ENCODE data around the gene ATXN10. TPM values are rescaled to one million over a fixed set of nuclear protein-coding genes. Genes with fewer than 3 reads are reported as not detected.

ATXN10 gene
- total and polyA plus RNA-seq, 2 of the 8 experiments (the other 6 are each of a cell fraction or from before 2014, with no cell fraction given): 134 to 210 TPM

GRCh38 chr22:45684752-45685574 lies 13.3 kb downstream of the ATXN10 start:
- Histone ChIP-seq H4K8ac (ENCODE audit: extremely low read depth, insufficient read depth, low read length) (no peak overlapping the region), H3K27ac (ENCODE audit: low read depth, low read length) (no peak overlapping the region)
- 84% methylated on average over 5 of the region's 5 CpGs; no CpG with 5 or more reads in 1 of the 2 experiments for WGBS, 2 experiments (ENCODE audit: extremely low coverage in 1 of 2, insufficient coverage in 1 of 2, insufficient read length in 1 of 2, insufficient replicate concordance in 2 of 2, low coverage in 1 of 2, low lambda C conversion rate in 2 of 2, missing lambda C conversion rate in 1 of 2)
- TF ChIP-seq EZH2 (IDR thresholded peaks at IDR 0.05; ENCODE audit: low read depth, low read length, severe bottlenecking): no peak
- no peak for TF ChIP-seq MAFK (IDR thresholded peaks at IDR 0.05; ENCODE audit: low read depth, low read length)
- no peak for TF ChIP-seq CTBP2 (IDR thresholded peaks at IDR 0.05; ENCODE audit: borderline replicate concordance, insufficient read depth, insufficient read length, low read length)
- TF ChIP-seq JUN (IDR thresholded peaks at IDR 0.05; ENCODE audit: low read depth, low read length): no peak
- no peak for TF ChIP-seq SRF (IDR thresholded peaks at IDR 0.05; ENCODE audit: low read depth, low read length)
- no peak for TF ChIP-seq CREB1 (IDR thresholded peaks at IDR 0.05)
- TF ChIP-seq ZNF274 (IDR thresholded peaks at IDR 0.05; ENCODE audit: borderline replicate concordance, extremely low read depth, low read length): no peak
- TF ChIP-seq CHD2 (IDR thresholded peaks at IDR 0.05; ENCODE audit: low read length): no peak
- TF ChIP-seq TCF12 (IDR thresholded peaks at IDR 0.05; ENCODE audit: low read depth, low read length): no peak
- no peak for TF ChIP-seq KDM1A (IDR thresholded peaks at IDR 0.05; ENCODE audit: borderline replicate concordance, low read length)
- TF ChIP-seq, protein P1, sequence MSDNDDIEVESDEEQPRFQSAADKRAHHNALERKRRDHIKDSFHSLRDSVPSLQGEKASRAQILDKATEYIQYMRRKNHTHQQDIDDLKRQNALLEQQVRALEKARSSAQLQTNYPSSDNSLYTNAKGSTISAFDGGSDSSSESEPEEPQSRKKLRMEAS (IDR thresholded peaks at IDR 0.05): no peak
- TF ChIP-seq ATF3 (IDR thresholded peaks at IDR 0.05; ENCODE audit: insufficient read depth, low read depth, low read length): no peak

More at GRCh38 chr22:45684752-45685574, 13.3 kb downstream of the ATXN10 start:
- ChIA-PET POLR2A (ENCODE audit: partially characterized antibody) (interaction anchor here (0.7 kb wide), 1 partner anchor 10 kb away, joined by 4 read pairs; no protein-coding TSS in a partner anchor), CTCF (ENCODE audit: partially characterized antibody) (interaction anchor here (0.6 to 1.1 kb wide), 3 partner anchors 12 to 621 kb away, joined by 3 to 4 read pairs (median 4); no protein-coding TSS in a partner anchor)
- H3K4me2 ChIP-seq (ENCODE audit: insufficient read depth in 1 of 2, low read depth in 2 of 2, low read length in 2 of 2): no peak overlapping the region
- H4K20me1 ChIP-seq (replicated peaks in 1 of 2; ENCODE audit: control insufficient read depth in 1 of 2, insufficient read depth in 2 of 2, low read length in 2 of 2): peaks cover 17 to 29% of the 10 kb centered on the region in 2 experiments
- H3K79me1 ChIP-seq (ENCODE audit: low read depth, low read length): peaks cover 9% of the 10 kb centered on the region
- H3K4me3 ChIP-seq (ENCODE audit: extremely low read depth in 1 of 4, insufficient read depth in 2 of 4, low read depth in 3 of 4, low read length in 4 of 4): no peak overlapping the region
- H2BK12ac ChIP-seq (ENCODE audit: low read depth, low read length): no peak overlapping the region
- no peak overlapping the region for H3K56ac ChIP-seq (replicated peaks; ENCODE audit: insufficient read length, low read depth, low read length)
- DNase-seq (ENCODE audit: low read depth in 1 of 2, low spot score in 2 of 2): no peak
- no peak overlapping the region for H2AK5ac ChIP-seq (ENCODE audit: low read depth, low read length)
- H3K36me3 ChIP-seq (ENCODE audit: control insufficient read depth in 2 of 4, insufficient read depth in 4 of 4, low read length in 3 of 4): peaks cover 0 to 7% (median 0%) of the 10 kb centered on the region in 4 experiments; a peak in 2 of 8 replicates
- no peaks in the 10 kb centered on the region for H3K27me3 ChIP-seq (replicated peaks in 1 of 4; ENCODE audit: control insufficient read depth in 3 of 4, extremely low read depth in 1 of 4, insufficient read depth in 3 of 4, low read length in 3 of 4)
- H3K4ac ChIP-seq (replicated peaks; ENCODE audit: insufficient read length, low read depth, low read length): no peak overlapping the region
- no peak overlapping the region for H4K91ac ChIP-seq (replicated peaks; ENCODE audit: insufficient read length, low read length)
- H2BK120ac ChIP-seq (replicated peaks; ENCODE audit: low read depth, low read length): no peak overlapping the region
- no peak overlapping the region for H4K5ac ChIP-seq (ENCODE audit: insufficient read length, low read depth, low read length)
- peaks cover 12 to 93% of the 10 kb centered on the region in 2 experiments for H3K79me2 ChIP-seq (ENCODE audit: control insufficient read depth in 1 of 2, insufficient read depth in 2 of 2, low read length in 2 of 2)
- no peak overlapping the region for H3K18ac ChIP-seq (ENCODE audit: extremely low read depth, low read length)
- no peaks in the 10 kb centered on the region for H3K23me2 ChIP-seq (ENCODE audit: low read depth, low read length)
- H2BK5ac ChIP-seq (ENCODE audit: low read depth, low read length): no peak overlapping the region
- no peak for FAIRE-seq
- no peak overlapping the region for H3K9ac ChIP-seq (replicated peaks in 1 of 4; ENCODE audit: extremely low read depth in 1 of 4, low read depth in 3 of 4, low read length in 3 of 4)
- peaks cover 0 to 13% (median 2%) of the 10 kb centered on the region in 4 experiments; a peak in 3 of 7 replicates for H3K4me1 ChIP-seq (replicated peaks in 1 of 4; ENCODE audit: control insufficient read depth in 3 of 4, insufficient read depth in 4 of 4, low read length in 3 of 4)
- no peaks in the 10 kb centered on the region for H3K9me3 ChIP-seq (ENCODE audit: insufficient read depth in 2 of 2, low read depth in 1 of 2, low read length in 1 of 2)
- no peak overlapping the region for H3K23ac ChIP-seq (ENCODE audit: insufficient read length)
- no peak overlapping the region for H2AFZ ChIP-seq (ENCODE audit: low read length)
- no peak overlapping the region for H3K14ac ChIP-seq (ENCODE audit: insufficient read length)
- H2BK20ac ChIP-seq (ENCODE audit: low read length): no peak overlapping the region
- H2BK15ac ChIP-seq (ENCODE audit: low read length): no peak overlapping the region

Measured in H1 (cell line).